ENCODE measurements around the gene EBF3. TPM values are rescaled to one million over a fixed set of nuclear protein-coding genes. Genes with fewer than 3 reads are reported as not detected.

The EBF3 gene
- total and polyA plus RNA-seq, 2 donors (not counting 3 experiments of a cell fraction or from before 2014, with no cell fraction given) = 0.92 to 2.7 TPM

- POLR2A ChIA-PET = no interaction called here
- Histone ChIP-seq H4K20me1 (replicated peaks; ENCODE audit: control insufficient read depth, extremely low read depth, insufficient read depth, low read length) (no peaks in the 10 kb centered on the region), H3K4me2 (ENCODE audit: insufficient read depth, low read length) (no peak overlapping the region), H2AFZ (ENCODE audit: low read depth, low read length) (no peak overlapping the region), H3K27ac (ENCODE audit: insufficient read depth, low read depth, low read length) (no peak overlapping the region), H3K79me2 (ENCODE audit: control insufficient read depth, insufficient read depth, low read length) (no peaks in the 10 kb centered on the region), H3K9me1 (replicated peaks; ENCODE audit: control insufficient read depth, extremely low read depth, insufficient read depth, low read length) (no peaks in the 10 kb centered on the region), H3K9me3 (replicated peaks; ENCODE audit: control insufficient read depth, insufficient read depth, low read length) (no peaks in the 10 kb centered on the region), H3K4me3 (replicated peaks in 1 of 3; ENCODE audit: insufficient read depth in 1 of 3, low read depth in 1 of 3, low read length in 3 of 3) (no peak overlapping the region), H3K4me1 (ENCODE audit: control insufficient read depth, extremely low read depth, insufficient read depth, low read length) (no peaks in the 10 kb centered on the region), H3K36me3 (ENCODE audit: control insufficient read depth in 2 of 2, extremely low read depth in 1 of 2, insufficient read depth in 2 of 2, low read length in 2 of 2) (no peaks in the 10 kb centered on the region), H3K9ac (replicated peaks; ENCODE audit: extremely low read depth, insufficient read depth, low read length) (no peak overlapping the region), H3K27me3 (ENCODE audit: control insufficient read depth in 2 of 2, insufficient read depth in 2 of 2, low read length in 2 of 2) (no peaks in the 10 kb centered on the region)
- dilution Hi-C loops (cut with MboI; ENCODE audit: extremely low pct_ligation_motif_present, low sequenced_read_pairs) (no loop called here), intact Hi-C loops (cut with micrococcal nuclease) (no loop called here)
- no peak for DNase-seq (ENCODE audit: low read depth, low spot score)
- CTCF ChIA-PET = no interaction called here
- no TSS peak for BruUV-seq (replicated peaks)
- FAIRE-seq = no peak
- TF ChIP-seq EZH2 (IDR thresholded peaks at IDR 0.05; ENCODE audit: borderline replicate concordance, low read depth, low read length, severe bottlenecking) (no peak), FOS (IDR thresholded peaks at IDR 0.05; ENCODE audit: borderline replicate concordance, insufficient read depth, low read length) (no peak), CTCF (IDR thresholded peaks at IDR 0.05; ENCODE audit: extremely low read depth in 1 of 2, insufficient read depth in 1 of 2, low read depth in 1 of 2, low read length in 2 of 2) (no peak), MYC (IDR thresholded peaks at IDR 0.05; ENCODE audit: low read depth, low read length) (no peak)
Observed at GRCh38 chr10:129870961-129871621, 93.0 kb downstream of the EBF3 start.

GRCh38 chr10:129870474-129870757, 93.7 kb downstream of the EBF3 start:
- Histone ChIP-seq H3K9ac (replicated peaks; ENCODE audit: extremely low read depth, insufficient read depth, low read length) (no peak overlapping the region), H3K4me1 (ENCODE audit: control insufficient read depth, extremely low read depth, insufficient read depth, low read length) (no peaks in the 10 kb centered on the region), H2AFZ (ENCODE audit: low read depth, low read length) (no peak overlapping the region), H3K36me3 (ENCODE audit: control insufficient read depth in 2 of 2, extremely low read depth in 1 of 2, insufficient read depth in 2 of 2, low read length in 2 of 2) (no peaks in the 10 kb centered on the region), H3K4me2 (ENCODE audit: insufficient read depth, low read length) (no peak overlapping the region), H3K9me3 (replicated peaks; ENCODE audit: control insufficient read depth, insufficient read depth, low read length) (no peaks in the 10 kb centered on the region), H3K4me3 (replicated peaks in 1 of 3; ENCODE audit: insufficient read depth in 1 of 3, low read depth in 1 of 3, low read length in 3 of 3) (no peak overlapping the region), H3K27ac (ENCODE audit: insufficient read depth, low read depth, low read length) (no peak overlapping the region), H3K27me3 (ENCODE audit: control insufficient read depth in 2 of 2, insufficient read depth in 2 of 2, low read length in 2 of 2) (no peaks in the 10 kb centered on the region), H3K9me1 (replicated peaks; ENCODE audit: control insufficient read depth, extremely low read depth, insufficient read depth, low read length) (no peaks in the 10 kb centered on the region), H3K79me2 (ENCODE audit: control insufficient read depth, insufficient read depth, low read length) (no peaks in the 10 kb centered on the region), H4K20me1 (replicated peaks; ENCODE audit: control insufficient read depth, extremely low read depth, insufficient read depth, low read length) (no peaks in the 10 kb centered on the region)
- BruUV-seq (replicated peaks) = no TSS peak
- dilution Hi-C loops (cut with MboI; ENCODE audit: extremely low pct_ligation_motif_present, low sequenced_read_pairs) (no loop called here), intact Hi-C loops (cut with micrococcal nuclease) (no loop called here)
- no peak for DNase-seq (ENCODE audit: low read depth, low spot score)
- no peak for FAIRE-seq
- POLR2A ChIA-PET = no interaction called here
- CTCF ChIA-PET = no interaction called here
- TF ChIP-seq MAX (IDR thresholded peaks at IDR 0.05; ENCODE audit: insufficient read depth, insufficient read length) (no peak), POLR2AphosphoS5 (IDR thresholded peaks at IDR 0.05; ENCODE audit: insufficient read depth, low read depth, low read length) (no peak), GATA2 (IDR thresholded peaks at IDR 0.05; ENCODE audit: insufficient read depth, insufficient read length, low read depth, low read length) (no peak), EZH2 (IDR thresholded peaks at IDR 0.05; ENCODE audit: borderline replicate concordance, low read depth, low read length, severe bottlenecking) (no peak), JUN (IDR thresholded peaks at IDR 0.05; ENCODE audit: borderline replicate concordance, insufficient read depth, insufficient read length, low read depth) (no peak), POLR2A (IDR thresholded peaks at IDR 0.05; ENCODE audit: low read depth, low read length) (no peak), FOS (IDR thresholded peaks at IDR 0.05; ENCODE audit: borderline replicate concordance, insufficient read depth, low read length) (no peak), MYC (IDR thresholded peaks at IDR 0.05; ENCODE audit: low read depth, low read length) (no peak), CTCF (IDR thresholded peaks at IDR 0.05; ENCODE audit: extremely low read depth in 1 of 2, insufficient read depth in 1 of 2, low read depth in 1 of 2, low read length in 2 of 2) (no peak)
